GM20431 (cell line): ENCODE measurements around the gene PRTG.
"Not testable (repeated sequence)": the region's sequence is repeated elsewhere in the genome, so short reads cannot be mapped to it uniquely, and the experiment has no call there.

Source experiments
- in situ Hi-C: fragments of 300-500 bp; cut with MseI, MboI; formaldehyde crosslinking; loops from one replicate; pipeline ENCODE4 v1.15.0; 2020; ENCODE audit warnings: low sequenced_read_pairs; ENCODE audit not compliant: unreplicated experiment

PRTG gene

DNA sequence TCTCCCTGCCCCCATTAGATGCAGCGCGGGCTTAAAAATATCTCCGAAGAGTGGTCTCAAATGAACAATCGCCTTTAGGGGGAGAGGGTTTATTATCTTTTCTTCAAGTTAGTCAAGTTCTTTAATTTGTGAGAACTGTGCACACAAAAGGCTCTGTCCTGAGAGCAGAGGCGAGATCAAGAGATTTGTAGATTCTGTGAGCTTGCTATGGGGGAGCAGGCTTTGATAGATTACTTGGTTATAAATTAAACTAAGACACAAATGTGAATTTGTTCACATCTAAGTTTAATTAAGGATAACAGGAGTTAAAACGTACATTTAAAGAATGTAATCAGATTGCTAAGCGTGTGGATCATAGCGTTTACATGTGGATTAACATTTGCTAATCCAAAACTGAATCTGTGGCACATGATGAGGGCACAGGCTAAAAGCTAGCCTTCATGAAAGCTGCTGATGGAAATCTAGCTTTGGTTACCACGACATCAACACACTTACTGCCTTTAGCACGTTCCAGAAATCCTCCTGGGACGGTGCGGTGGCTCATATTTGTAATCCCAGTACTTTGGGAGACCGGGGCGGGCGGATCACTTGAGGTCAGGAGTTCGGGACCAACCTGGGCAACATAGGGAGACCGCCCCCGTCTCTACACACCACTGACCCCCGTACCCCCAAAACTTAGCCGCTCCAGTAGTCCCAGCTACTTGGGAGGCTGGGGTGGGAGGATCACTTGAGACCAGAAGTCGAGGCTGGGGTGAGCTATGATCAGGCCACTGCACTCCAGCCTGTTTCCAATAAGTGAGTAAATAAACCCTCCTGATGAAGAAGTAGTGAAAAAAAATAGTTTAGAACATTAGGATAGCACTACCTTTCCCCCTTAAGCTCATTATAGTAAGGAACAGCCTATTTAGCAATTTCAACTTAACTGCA, 1.0 kb upstream of the PRTG start:
- in situ Hi-C loops = no loop called here

DNA sequence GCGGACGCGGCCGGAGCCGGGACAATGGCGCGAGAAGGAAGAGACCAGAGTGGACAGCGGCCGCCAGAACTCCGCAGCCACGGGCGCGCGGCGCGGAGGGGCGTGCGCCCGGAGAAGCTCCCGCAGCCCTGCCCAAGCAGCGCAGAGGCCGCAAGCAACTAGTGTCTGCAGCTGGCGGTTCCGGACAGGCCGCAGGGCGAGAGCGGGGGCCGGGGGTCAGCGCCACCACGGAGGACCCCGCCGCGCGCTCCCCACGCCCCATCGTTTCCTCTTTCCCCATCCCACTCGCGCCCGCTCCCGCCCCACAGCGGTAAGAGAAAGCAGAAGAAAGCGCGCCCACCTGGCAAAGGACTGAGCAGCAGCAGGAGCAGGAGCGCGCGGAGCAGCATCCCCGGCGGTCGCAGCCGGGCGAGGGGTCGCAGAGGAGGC, 440 bp downstream of the PRTG start:
- in situ Hi-C loops = no loop called here

DNA sequence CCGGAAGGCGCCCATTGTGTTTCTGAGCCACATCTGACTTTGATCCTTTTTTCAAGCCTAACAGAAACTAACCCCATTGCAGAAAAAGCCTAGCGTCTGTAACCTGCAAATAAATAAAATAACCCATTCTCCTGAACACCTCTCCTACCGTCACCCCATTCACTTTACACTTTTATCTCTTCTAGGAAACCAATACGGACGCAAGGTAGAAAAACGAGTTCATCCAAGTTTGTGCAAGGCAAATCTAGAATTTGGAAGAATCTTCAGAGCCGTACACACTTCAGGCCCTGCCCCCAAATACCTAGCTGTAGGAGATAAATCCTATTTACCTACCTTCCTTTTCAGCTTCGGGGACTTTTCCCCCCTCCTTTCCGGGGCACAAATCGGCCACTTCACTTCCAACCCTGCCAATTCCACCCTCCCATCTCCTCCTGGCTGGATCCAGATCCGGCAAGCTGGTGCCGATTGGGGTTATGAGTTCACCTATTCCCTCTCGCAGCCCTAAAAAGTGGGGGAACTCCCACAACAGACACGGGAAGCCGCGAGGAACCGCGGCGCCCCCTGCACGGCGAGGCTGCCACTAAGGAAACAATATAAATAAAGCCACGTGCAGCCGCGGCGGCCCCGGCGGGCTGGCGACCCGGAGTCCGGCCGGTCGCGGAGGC, 987 bp downstream of the PRTG start:
- in situ Hi-C loops = no loop called here

GRCh38 chr15:55740981-55741832, 1.7 kb downstream of the PRTG start:
- in situ Hi-C loops = no loop called here

GRCh38 chr15:55740359-55740878, 2.5 kb downstream of the PRTG start:
- in situ Hi-C loops = no loop called here

GRCh38 chr15:55739641-55740040, 3.3 kb downstream of the PRTG start:
- in situ Hi-C loops = no loop called here

DNA sequence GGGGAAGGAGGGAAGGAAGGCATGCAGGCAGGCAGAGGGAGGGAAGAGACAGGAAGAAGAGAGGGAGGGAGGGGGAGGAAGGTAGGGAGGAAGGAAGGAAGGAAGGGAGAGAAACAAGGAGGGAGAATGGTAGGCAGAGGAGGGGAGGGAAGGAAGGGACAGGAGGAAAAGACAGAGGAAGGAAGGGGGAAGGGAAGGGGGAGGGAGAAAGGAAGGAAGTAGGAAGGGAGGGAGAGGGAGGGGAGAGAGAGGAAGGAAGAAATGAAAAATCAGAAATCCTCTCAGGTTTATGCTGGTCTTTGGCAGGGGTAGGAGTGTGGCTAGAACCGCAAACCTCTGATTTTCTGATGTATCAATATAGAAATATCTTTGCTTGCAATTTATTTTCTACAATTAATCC, 4.2 kb downstream of the PRTG start:
- in situ Hi-C loops = no loop called here

- in situ Hi-C loops = no loop called here
Measured at GRCh38 chr15:55737373-55737772, 5.6 kb downstream of the PRTG start.

- in situ Hi-C loops = no loop called here
Measured at GRCh38 chr15:55736756-55737155, 6.2 kb downstream of the PRTG start.

DNA sequence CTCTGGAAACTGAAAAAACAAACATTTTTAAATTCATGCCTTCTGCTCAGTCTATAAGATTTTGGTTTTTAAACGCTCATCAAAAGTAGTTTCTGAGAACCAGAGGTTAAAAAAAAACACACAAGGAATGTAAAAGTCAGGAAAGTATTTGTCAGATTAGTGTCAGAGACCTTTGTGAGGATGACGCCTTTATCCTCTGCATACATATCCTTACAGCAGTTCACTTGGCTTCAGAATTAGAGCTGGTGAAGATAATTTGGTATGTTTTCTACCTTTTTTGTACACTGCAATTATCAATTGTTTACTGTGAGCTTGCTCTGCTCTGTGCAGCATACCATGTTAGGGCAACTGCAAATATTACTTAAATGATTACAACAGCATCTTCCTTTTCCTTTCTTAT, 8.3 kb downstream of the PRTG start:
- in situ Hi-C loops = no loop called here

GRCh38 chr15:55733461-55733860, 9.5 kb downstream of the PRTG start:
- in situ Hi-C loops = not testable (repeated sequence)

DNA sequence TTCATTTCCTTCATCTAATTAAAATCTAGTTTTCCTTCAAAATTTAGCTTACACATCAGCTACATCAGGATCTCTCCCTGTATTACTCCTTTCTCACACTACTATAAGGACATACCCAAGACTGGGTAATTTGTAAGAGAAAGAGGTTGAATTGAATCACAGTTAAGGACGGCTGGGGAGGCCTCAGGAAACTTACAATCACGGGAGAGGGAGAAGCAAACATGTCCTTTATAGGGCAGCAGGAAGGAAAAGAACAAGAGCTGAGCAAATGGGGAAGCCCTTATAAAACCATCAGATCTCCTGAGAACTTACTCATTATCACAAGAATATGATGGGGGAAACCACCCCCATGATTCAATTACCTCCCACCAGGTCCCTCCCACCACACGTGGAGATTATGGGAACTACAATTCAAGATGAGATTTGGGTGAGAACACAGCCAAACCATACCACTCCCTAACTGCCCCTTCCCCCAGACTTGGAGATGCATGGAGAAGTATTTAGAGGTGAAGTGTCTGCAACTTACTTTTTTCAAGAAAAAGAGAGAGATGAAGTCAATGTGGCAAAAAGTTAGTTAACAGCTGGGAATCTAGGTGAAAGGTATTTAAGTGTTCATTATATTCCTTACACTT, 21.3 kb downstream of the PRTG start:
- in situ Hi-C loops = no loop called here

- in situ Hi-C loops = no loop called here
Measured at GRCh38 chr15:55715355-55716076, 27.4 kb downstream of the PRTG start.

- in situ Hi-C loops = no loop called here
Measured at GRCh38 chr15:55714064-55714463, 28.9 kb downstream of the PRTG start.

DNA sequence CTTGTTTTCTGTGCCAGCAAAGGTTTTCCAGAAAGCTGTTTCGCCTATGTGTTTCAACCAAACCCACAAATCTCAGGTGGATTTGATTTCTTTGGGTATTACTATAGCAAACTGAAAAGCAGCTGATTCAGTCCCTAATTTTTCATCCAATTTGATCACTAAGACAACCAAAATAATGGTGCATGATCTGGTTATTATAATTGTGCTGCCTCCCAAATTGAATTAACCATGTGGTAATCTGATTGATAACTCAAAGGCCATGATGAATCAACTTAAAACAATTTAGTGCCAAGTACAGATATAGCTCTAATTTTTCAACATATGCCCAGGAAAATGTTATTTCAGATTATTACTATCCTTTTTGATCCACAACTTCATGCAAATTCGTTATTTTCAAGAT, 30.6 kb downstream of the PRTG start:
- in situ Hi-C loops = no loop called here

GRCh38 chr15:55710286-55710685, 32.7 kb downstream of the PRTG start:
- in situ Hi-C loops = no loop called here

GRCh38 chr15:55709458-55709857, 33.5 kb downstream of the PRTG start:
- in situ Hi-C loops = no loop called here

DNA sequence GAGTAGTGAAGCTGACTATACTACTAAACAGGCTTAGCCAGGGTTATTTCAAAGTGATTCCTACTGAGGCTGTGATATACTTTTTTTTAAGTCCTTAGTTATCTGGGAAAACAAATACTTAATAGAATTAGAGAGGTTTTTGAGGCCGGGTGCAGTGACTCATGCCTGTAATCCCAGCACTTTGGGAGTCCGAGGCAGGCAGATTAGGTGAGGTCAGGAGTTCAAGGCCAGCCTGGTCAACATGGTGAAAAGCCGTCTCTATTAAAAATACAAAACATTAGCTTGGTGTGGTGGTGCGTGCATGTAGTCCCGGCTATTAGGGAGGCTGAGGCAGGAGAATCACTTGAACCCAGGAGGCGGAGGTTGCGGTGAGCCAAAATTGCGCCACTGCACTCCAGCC, 34.2 kb downstream of the PRTG start:
- in situ Hi-C loops = no loop called here

DNA sequence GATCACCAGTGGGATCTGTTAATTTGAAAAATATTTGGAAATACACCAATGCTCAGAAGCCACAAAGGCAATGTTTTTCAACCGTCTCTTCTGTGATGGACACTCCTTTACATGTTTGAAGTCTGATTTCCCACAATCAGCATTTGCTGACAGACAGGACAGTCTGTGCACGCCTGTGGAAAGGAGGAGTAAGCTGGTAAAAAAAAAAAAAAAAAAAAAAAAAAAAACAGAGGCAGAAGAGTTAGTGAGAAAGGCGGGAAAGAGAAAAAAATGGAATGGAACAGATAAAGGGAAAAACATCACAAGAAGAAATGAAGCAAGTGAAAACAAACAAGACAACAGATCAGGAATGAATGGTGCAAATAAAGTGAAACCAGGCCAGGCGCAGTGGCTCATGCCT, 35.0 kb downstream of the PRTG start:
- in situ Hi-C loops = no loop called here
